Measurements from ENCODE around the gene TTLL12. TPM values are rescaled to one million over a fixed set of nuclear protein-coding genes. Genes with fewer than 3 reads are reported as not detected.

The TTLL12 gene
- total and polyA plus RNA-seq, 2 experiments from 2014 or later = 29.5 to 42.8 TPM

DNA sequence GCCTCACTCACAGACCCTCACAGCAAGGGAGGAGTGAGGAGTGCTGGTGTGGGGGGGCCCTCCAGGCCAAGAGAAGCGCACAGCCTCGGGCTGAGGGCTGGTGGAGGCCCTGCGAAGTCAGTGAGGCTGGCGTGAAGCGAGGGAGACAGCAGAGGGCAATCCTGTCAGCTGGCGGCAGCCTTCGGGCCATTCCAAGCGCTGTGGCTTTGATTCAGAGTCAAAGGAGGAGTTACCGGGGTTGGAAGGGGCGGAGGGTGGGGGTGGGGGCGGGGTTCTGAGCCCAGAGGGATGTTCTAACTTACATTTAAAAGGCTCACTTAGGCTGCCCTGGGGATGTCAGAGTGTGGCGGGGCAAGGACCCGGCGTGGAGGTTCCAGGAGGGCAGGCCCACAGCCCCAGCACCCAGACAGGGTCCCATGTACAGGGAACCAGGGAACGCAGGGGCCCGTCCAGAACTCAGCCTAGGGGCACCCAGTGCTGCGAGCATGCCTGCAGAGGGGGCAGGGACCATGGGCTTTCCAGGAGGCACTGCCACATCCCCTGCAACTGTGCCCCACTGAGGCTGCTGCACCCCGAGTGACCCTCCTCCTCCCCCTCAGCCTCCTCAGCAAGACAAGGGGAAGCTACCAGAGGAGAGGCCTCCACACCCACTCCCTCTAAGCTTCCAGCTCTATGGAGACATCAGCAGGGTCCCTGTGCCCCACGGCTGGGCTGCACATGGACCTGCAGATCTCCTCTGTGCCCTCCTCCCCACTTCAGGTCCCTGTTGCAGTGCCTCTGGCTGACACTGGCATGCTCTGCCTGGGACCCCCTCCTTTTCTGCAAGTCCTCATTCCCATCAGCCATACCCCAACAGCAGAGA lies 39.7 kb upstream of the TTLL12 start:
- WGBS, 2 experiments (ENCODE audit: low coverage in 1 of 2, low lambda C conversion rate in 2 of 2, missing lambda C conversion rate in 2 of 2) = 15 to 23% methylated on average over 13 to 15 of the region's 19 CpGs
- TF ChIP-seq EZH2 (IDR thresholded peaks at IDR 0.05; ENCODE audit: insufficient read depth, poor library complexity, severe bottlenecking) (no peak), EZH2phosphoT487 (IDR thresholded peaks at IDR 0.05; ENCODE audit: insufficient read depth, low read depth) (no peak)
- DNase-seq = peak; percentile 50
- H3K4me3 ChIP-seq = no peak overlapping the region
- no peaks in the 10 kb centered on the region for H3K9me2 ChIP-seq (ENCODE audit: insufficient read depth)
- no peak overlapping the region for H3K4me2 ChIP-seq (ENCODE audit: unreplicated experiment)
- peaks cover 18% of the 10 kb centered on the region; the same call in 1 of the 2 replicates for H3K27me3 ChIP-seq (replicated peaks; ENCODE audit: insufficient read depth)
- no peaks in the 10 kb centered on the region for H3K36me3 ChIP-seq (ENCODE audit: low read depth)
- no peaks in the 10 kb centered on the region for H3F3A ChIP-seq (ENCODE audit: insufficient read depth)
- no peaks in the 10 kb centered on the region for H3K79me2 ChIP-seq (ENCODE audit: insufficient read depth)
- H2AFZ ChIP-seq = no peak overlapping the region
- no peaks in the 10 kb centered on the region for H4K20me1 ChIP-seq (ENCODE audit: insufficient read depth)
- in situ Hi-C loops (cut with MboI) = no loop called here
- H3K4me1 ChIP-seq (ENCODE audit: insufficient read depth) = no peaks in the 10 kb centered on the region
- H3K27ac ChIP-seq = no peak overlapping the region
- no peaks in the 10 kb centered on the region for H3K9me3 ChIP-seq (ENCODE audit: low read depth)
- H3K9ac ChIP-seq = no peak overlapping the region

- H3K9ac ChIP-seq = no peak overlapping the region
- H3K27me3 ChIP-seq (replicated peaks; ENCODE audit: insufficient read depth) = peaks cover 18% of the 10 kb centered on the region; the same call in 1 of the 2 replicates
- TF ChIP-seq EZH2 (IDR thresholded peaks at IDR 0.05; ENCODE audit: insufficient read depth, poor library complexity, severe bottlenecking) (no peak), EZH2phosphoT487 (IDR thresholded peaks at IDR 0.05; ENCODE audit: insufficient read depth, low read depth) (no peak)
- H3K27ac ChIP-seq = no peak overlapping the region
- no peaks in the 10 kb centered on the region for H3K9me3 ChIP-seq (ENCODE audit: low read depth)
- H3K4me2 ChIP-seq (ENCODE audit: unreplicated experiment) = no peak overlapping the region
- H3F3A ChIP-seq (ENCODE audit: insufficient read depth) = no peaks in the 10 kb centered on the region
- DNase-seq = no peak
- no peaks in the 10 kb centered on the region for H4K20me1 ChIP-seq (ENCODE audit: insufficient read depth)
- no peak overlapping the region for H3K4me3 ChIP-seq
- no peaks in the 10 kb centered on the region for H3K36me3 ChIP-seq (ENCODE audit: low read depth)
- in situ Hi-C loops (cut with MboI) = no loop called here
- H3K79me2 ChIP-seq (ENCODE audit: insufficient read depth) = no peaks in the 10 kb centered on the region
- WGBS, 2 experiments (ENCODE audit: low coverage in 1 of 2, low lambda C conversion rate in 2 of 2, missing lambda C conversion rate in 2 of 2) = 82 to 88% methylated on average over 8 of the region's 8 CpGs
- no peak overlapping the region for H2AFZ ChIP-seq
- H3K4me1 ChIP-seq (ENCODE audit: insufficient read depth) = no peaks in the 10 kb centered on the region
- no peaks in the 10 kb centered on the region for H3K9me2 ChIP-seq (ENCODE audit: insufficient read depth)
Observed at GRCh38 chr22:43225609-43226008, 38.7 kb upstream of the TTLL12 start.

DNA sequence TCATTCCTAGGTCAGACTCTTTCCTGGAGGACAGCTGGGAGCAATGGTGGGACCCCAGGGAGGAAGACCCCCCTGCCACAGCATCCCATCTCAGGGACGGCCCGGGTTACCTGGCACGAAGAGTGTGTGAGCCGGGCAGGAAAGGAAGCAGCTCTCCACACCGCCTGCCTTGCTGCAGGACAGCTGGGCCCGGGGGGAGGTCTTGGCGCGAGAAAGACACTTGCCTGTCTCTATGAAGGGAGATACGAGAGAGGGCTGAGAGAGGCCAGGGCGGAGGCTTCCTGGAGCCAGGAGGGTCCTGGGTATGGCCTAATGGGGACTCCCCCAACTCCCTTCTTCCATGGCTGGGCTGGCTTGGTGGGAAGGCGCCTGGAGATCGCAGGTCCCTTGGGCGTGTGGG lies 36.1 kb upstream of the TTLL12 start:
- Histone ChIP-seq H4K20me1 (ENCODE audit: insufficient read depth) (no peaks in the 10 kb centered on the region), H3K4me2 (ENCODE audit: unreplicated experiment) (no peak overlapping the region), H3K4me3 (no peak overlapping the region), H3K9ac (no peak overlapping the region), H2AFZ (no peak overlapping the region), H3K27me3 (replicated peaks; ENCODE audit: insufficient read depth) (peaks cover 15% of the 10 kb centered on the region; the same call in 1 of the 2 replicates), H3K36me3 (ENCODE audit: low read depth) (no peaks in the 10 kb centered on the region), H3F3A (ENCODE audit: insufficient read depth) (no peaks in the 10 kb centered on the region), H3K4me1 (ENCODE audit: insufficient read depth) (no peaks in the 10 kb centered on the region), H3K79me2 (ENCODE audit: insufficient read depth) (no peaks in the 10 kb centered on the region), H3K27ac (no peak overlapping the region), H3K9me2 (ENCODE audit: insufficient read depth) (no peaks in the 10 kb centered on the region), H3K9me3 (ENCODE audit: low read depth) (no peaks in the 10 kb centered on the region)
- in situ Hi-C loops (cut with MboI) = no loop called here
- 74 to 75% methylated on average over 12 to 13 of the region's 13 CpGs for WGBS, 2 experiments (ENCODE audit: low coverage in 1 of 2, low lambda C conversion rate in 2 of 2, missing lambda C conversion rate in 2 of 2)
- TF ChIP-seq EZH2phosphoT487 (IDR thresholded peaks at IDR 0.05; ENCODE audit: insufficient read depth, low read depth) = no peak
- TF ChIP-seq EZH2 (IDR thresholded peaks at IDR 0.05; ENCODE audit: insufficient read depth, poor library complexity, severe bottlenecking) = no peak
- DNase-seq = no peak

DNA sequence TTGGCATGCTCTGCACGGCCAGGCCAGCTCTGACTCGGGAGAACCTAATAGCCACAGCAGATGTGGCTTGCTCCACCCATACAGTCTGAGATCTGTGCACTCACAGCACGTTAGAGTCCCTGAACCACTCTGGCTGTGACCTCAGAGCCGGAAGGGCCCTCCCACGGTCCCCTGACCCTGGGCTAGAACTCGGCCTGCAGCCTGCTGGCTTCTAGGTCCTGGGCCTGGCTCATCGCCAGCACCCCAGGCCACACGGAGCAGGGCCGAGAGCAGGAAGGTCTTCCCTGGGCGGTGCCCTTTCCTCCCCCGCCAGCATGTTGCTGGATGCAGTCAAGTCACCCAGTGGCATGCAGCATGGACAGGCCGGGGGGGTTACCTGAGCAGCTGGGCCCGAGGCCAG lies 35.3 kb upstream of the TTLL12 start:
- no peaks in the 10 kb centered on the region for H3K9me2 ChIP-seq (ENCODE audit: insufficient read depth)
- no peak overlapping the region for H2AFZ ChIP-seq
- no peak for TF ChIP-seq EZH2 (IDR thresholded peaks at IDR 0.05; ENCODE audit: insufficient read depth, poor library complexity, severe bottlenecking)
- no peak for TF ChIP-seq EZH2phosphoT487 (IDR thresholded peaks at IDR 0.05; ENCODE audit: insufficient read depth, low read depth)
- H3K4me3 ChIP-seq = no peak overlapping the region
- no peak for DNase-seq
- no peaks in the 10 kb centered on the region for H4K20me1 ChIP-seq (ENCODE audit: insufficient read depth)
- WGBS, 2 experiments (ENCODE audit: low coverage in 1 of 2, low lambda C conversion rate in 2 of 2, missing lambda C conversion rate in 2 of 2) = 36 to 40% methylated on average over 12 to 13 of the region's 13 CpGs
- no peak overlapping the region for H3K27ac ChIP-seq
- no peaks in the 10 kb centered on the region for H3K4me1 ChIP-seq (ENCODE audit: insufficient read depth)
- H3K36me3 ChIP-seq (ENCODE audit: low read depth) = no peaks in the 10 kb centered on the region
- no peaks in the 10 kb centered on the region for H3F3A ChIP-seq (ENCODE audit: insufficient read depth)
- H3K9ac ChIP-seq = no peak overlapping the region
- no peaks in the 10 kb centered on the region for H3K79me2 ChIP-seq (ENCODE audit: insufficient read depth)
- in situ Hi-C loops (cut with MboI) = no loop called here
- H3K4me2 ChIP-seq (ENCODE audit: unreplicated experiment) = no peak overlapping the region
- H3K9me3 ChIP-seq (ENCODE audit: low read depth) = no peaks in the 10 kb centered on the region
- H3K27me3 ChIP-seq (replicated peaks; ENCODE audit: insufficient read depth) = peaks cover 8% of the 10 kb centered on the region; the same call in 1 of the 2 replicates
